Measurements from ENCODE around the gene DYNC1I1. TPM values are rescaled to one million over a fixed set of nuclear protein-coding genes. Genes with fewer than 3 reads are reported as not detected.
A peak's percentile ranks its signal among the peaks of the same experiment; 100 is the strongest.

The DYNC1I1 gene
- total RNA-seq, 1 experiment from 2014 or later, result not detected

DNA sequence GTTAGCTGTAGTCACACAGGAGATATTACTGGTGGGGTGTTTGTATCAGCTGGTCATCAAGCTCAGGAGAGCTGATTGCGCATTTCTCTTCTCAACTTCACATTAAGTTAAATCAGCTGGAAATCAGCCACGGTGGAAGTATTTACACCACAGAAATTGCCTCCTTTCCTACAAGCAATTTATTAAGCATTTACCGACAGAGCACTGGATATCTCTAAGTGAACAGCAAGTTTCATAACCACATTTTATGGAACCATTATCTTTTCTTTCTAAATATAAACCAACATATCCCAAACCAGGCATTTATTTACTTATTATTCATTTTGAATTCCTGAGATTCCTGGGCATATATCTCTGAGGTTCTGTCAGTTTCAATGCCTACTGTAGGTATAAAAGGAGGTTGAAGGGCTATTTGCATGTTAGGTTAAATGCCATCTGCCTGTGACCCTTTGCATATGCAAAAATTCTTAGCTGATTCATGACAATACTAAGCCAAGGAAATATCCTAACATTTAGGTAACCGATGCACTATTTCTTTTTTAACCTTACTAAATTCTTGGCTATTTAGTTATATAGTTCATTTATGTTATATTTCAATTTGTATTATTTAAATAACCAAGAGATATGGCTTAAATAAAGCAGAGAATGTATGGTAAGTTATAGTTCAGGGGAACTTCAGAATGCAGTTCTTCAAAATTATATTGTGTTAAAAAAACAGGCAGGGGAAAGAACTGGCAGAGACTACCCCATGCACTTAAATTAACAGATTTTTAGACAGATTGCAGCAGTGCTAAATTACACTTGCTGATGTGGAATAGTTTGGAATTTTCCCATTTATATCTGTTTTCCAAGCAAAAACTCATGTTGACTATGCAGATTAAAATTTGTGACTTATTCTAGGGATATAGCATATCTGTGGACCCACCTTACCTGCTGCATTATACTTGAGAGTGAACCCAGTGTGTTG, 56.8 kb downstream of the DYNC1I1 start:
- H3K4me2 ChIP-seq, result no peak overlapping the region
- CTCF ChIA-PET, result no interaction called here
- TF ChIP-seq CTCF (conservative IDR thresholded peaks at IDR 0.05) (no peak), EZH2 (IDR thresholded peaks at IDR 0.05; ENCODE audit: low read depth) (no peak)

GRCh38 chr7:95840953-95841950, 68.9 kb downstream of the DYNC1I1 start:
- Histone ChIP-seq H3F3A (ENCODE audit: insufficient read depth, low read depth) (no peaks in the 10 kb centered on the region), H3K9me2 (ENCODE audit: insufficient read depth) (no peaks in the 10 kb centered on the region), H2AFZ (no peak overlapping the region), H3K4me3 (no peak overlapping the region), H3K4me1 (replicated peaks; ENCODE audit: insufficient read depth) (no peaks in the 10 kb centered on the region), H3K9me3 (ENCODE audit: insufficient read depth, low read depth) (no peaks in the 10 kb centered on the region), H4K20me1 (ENCODE audit: insufficient read depth) (no peaks in the 10 kb centered on the region), H3K36me3 (ENCODE audit: low read depth) (no peaks in the 10 kb centered on the region), H3K4me2 (no peak overlapping the region), H3K27ac (no peak overlapping the region), H3K79me2 (ENCODE audit: low read depth) (no peaks in the 10 kb centered on the region), H3K27me3 (ENCODE audit: insufficient read depth, low read depth) (no peaks in the 10 kb centered on the region)
- no peak for DNase-seq
- TF ChIP-seq CTCF (conservative IDR thresholded peaks at IDR 0.05), result peak; percentile 59
- no peak for TF ChIP-seq EZH2 (IDR thresholded peaks at IDR 0.05; ENCODE audit: low read depth)
- BruUV-seq (replicated peaks), result no TSS peak
- CTCF ChIA-PET, result interaction anchor here (0.6 kb wide), 1 partner anchor 226 kb away, joined by 7 read pairs; no protein-coding TSS in a partner anchor
- intact Hi-C loops (cut with micrococcal nuclease; ENCODE audit: unreplicated experiment), result no loop called here
- POLR2A ChIA-PET (ENCODE audit: unreplicated experiment), result no interaction called here

More for the DNA sequence above, 56.8 kb downstream of the DYNC1I1 start:
- no peak for DNase-seq
- Histone ChIP-seq H3K79me2 (ENCODE audit: low read depth) (no peaks in the 10 kb centered on the region), H3K27ac (no peak overlapping the region), H3K9me2 (ENCODE audit: insufficient read depth) (no peaks in the 10 kb centered on the region), H2AFZ (no peak overlapping the region), H3F3A (ENCODE audit: insufficient read depth, low read depth) (no peaks in the 10 kb centered on the region), H4K20me1 (ENCODE audit: insufficient read depth) (no peaks in the 10 kb centered on the region), H3K36me3 (ENCODE audit: low read depth) (no peaks in the 10 kb centered on the region), H3K27me3 (ENCODE audit: insufficient read depth, low read depth) (no peaks in the 10 kb centered on the region), H3K4me3 (no peak overlapping the region), H3K4me1 (replicated peaks; ENCODE audit: insufficient read depth) (no peaks in the 10 kb centered on the region), H3K9me3 (ENCODE audit: insufficient read depth, low read depth) (no peaks in the 10 kb centered on the region)
- intact Hi-C loops (cut with micrococcal nuclease; ENCODE audit: unreplicated experiment), result no loop called here
- BruUV-seq (replicated peaks), result no TSS peak
- POLR2A ChIA-PET (ENCODE audit: unreplicated experiment), result no interaction called here

DNA sequence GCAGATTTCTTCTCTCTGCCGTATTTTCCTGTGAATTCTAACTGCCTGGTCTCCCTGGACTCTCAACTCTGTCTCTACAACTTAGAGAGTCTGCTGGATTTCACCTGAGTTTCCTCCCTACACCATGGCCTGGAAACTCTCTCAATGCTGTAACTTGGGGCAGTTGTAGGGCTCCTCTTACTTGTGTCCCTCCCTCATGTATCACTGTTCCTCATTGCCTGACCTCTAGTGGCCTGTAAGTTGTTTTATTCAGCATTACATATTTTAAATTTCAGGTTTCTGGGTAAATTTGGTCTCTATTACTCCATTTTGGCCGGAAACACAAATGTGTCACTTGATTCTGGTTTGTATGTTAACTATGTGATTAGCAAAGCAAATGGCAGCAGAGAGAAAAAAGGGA, 70.9 kb downstream of the DYNC1I1 start:
- CTCF ChIA-PET, result no interaction called here

More for the DNA sequence above, 70.9 kb downstream of the DYNC1I1 start:
- DNase-seq, result no peak
- Histone ChIP-seq H3K9me2 (ENCODE audit: insufficient read depth) (no peaks in the 10 kb centered on the region), H3K36me3 (ENCODE audit: low read depth) (no peaks in the 10 kb centered on the region), H3K27ac (no peak overlapping the region), H3K4me1 (replicated peaks; ENCODE audit: insufficient read depth) (no peaks in the 10 kb centered on the region), H3K79me2 (ENCODE audit: low read depth) (no peaks in the 10 kb centered on the region), H2AFZ (no peak overlapping the region), H4K20me1 (ENCODE audit: insufficient read depth) (no peaks in the 10 kb centered on the region), H3K9me3 (ENCODE audit: insufficient read depth, low read depth) (no peaks in the 10 kb centered on the region), H3K4me2 (no peak overlapping the region), H3K4me3 (no peak overlapping the region), H3K27me3 (ENCODE audit: insufficient read depth, low read depth) (no peaks in the 10 kb centered on the region), H3F3A (ENCODE audit: insufficient read depth, low read depth) (no peaks in the 10 kb centered on the region)
- no TSS peak for BruUV-seq (replicated peaks)
- TF ChIP-seq EZH2 (IDR thresholded peaks at IDR 0.05; ENCODE audit: low read depth), result no peak
- TF ChIP-seq CTCF (conservative IDR thresholded peaks at IDR 0.05), result no peak; the same call in 1 of the 2 replicates
- intact Hi-C loops (cut with micrococcal nuclease; ENCODE audit: unreplicated experiment), result no loop called here
- POLR2A ChIA-PET (ENCODE audit: unreplicated experiment), result no interaction called here
